HepG2 (cell line): ENCODE measurements around the gene AP2S1. TPM values are rescaled to one million over a fixed set of nuclear protein-coding genes. Genes with fewer than 3 reads are reported as not detected.

Experiments used
- ELF4 ChIP-seq: sonication (generic); formaldehyde crosslinking; IDR thresholded peaks from 2 replicates; pipeline ENCODE4 v1.5.0; 2020; ENCODE audit warnings: missing genetic modification reagents, mild to moderate bottlenecking, moderate library complexity, borderline replicate concordance
- ETV5 ChIP-seq: IDR thresholded peaks from 2 replicates; pipeline ENCODE4 v1.6.1; 2018; ENCODE audit warnings: missing biosample characterization, missing genetic modification reagents, inconsistent platforms, borderline replicate concordance
- ETV6 ChIP-seq: sonication (generic); formaldehyde crosslinking; conservative IDR thresholded peaks from 2 replicates; pipeline ENCODE4 v1.4.0; 2020; ENCODE audit warnings: missing genetic modification reagents
- HNF1B ChIP-seq: sonication (generic); formaldehyde crosslinking; IDR thresholded peaks from 2 replicates; pipeline ENCODE4 v1.5.1; 2020; ENCODE audit warnings: mild to moderate bottlenecking, moderate library complexity, missing genetic modification reagents
- IRX3 ChIP-seq: sonication (generic); formaldehyde crosslinking; IDR thresholded peaks from 2 replicates; pipeline ENCODE4 v1.8.1; 2023; ENCODE audit warnings: mild to moderate bottlenecking, low read depth, missing genetic modification reagents, borderline replicate concordance
- MTF2 ChIP-seq: sonication (generic); formaldehyde crosslinking; IDR thresholded peaks from 2 replicates; pipeline ENCODE4 v1.5.0; 2020; ENCODE audit warnings: missing genetic modification reagents, borderline replicate concordance
- RFX1 ChIP-seq: fragments of 450-650 bp; IDR thresholded peaks from 2 replicates; pipeline ENCODE4 v1.6.1; 2017
- SAP130 ChIP-seq: IDR thresholded peaks from 2 replicates; pipeline ENCODE4 v1.6.1; 2016; ENCODE audit warnings: low read depth
- SRSF9 ChIP-seq: fragments of 200-400 bp; formaldehyde crosslinking; IDR thresholded peaks from 2 replicates; pipeline ENCODE4 v1.6.1; 2018; ENCODE audit warnings: borderline replicate concordance, mild to moderate bottlenecking, low read depth, low read length; ENCODE audit not compliant: insufficient read depth, poor library complexity, severe bottlenecking
- TBL1XR1 ChIP-seq: fragments of 150-350 bp; IDR thresholded peaks from 2 replicates; pipeline ENCODE4 v1.6.1; 2014; ENCODE audit warnings: borderline replicate concordance, low read length; ENCODE audit not compliant: partially characterized antibody
- TFAP4 ChIP-seq: sonication (generic); IDR thresholded peaks from 2 replicates; pipeline ENCODE4 v1.6.1; 2016; ENCODE audit warnings: low read depth, borderline replicate concordance
- XRCC5 ChIP-seq: fragments of 200-400 bp; formaldehyde crosslinking; optimal IDR thresholded peaks from 2 replicates; pipeline ENCODE3; 2017; ENCODE audit warnings: mild to moderate bottlenecking, low read length
- ZBTB33 ChIP-seq: sonication (generic); formaldehyde crosslinking; IDR thresholded peaks from 2 replicates; pipeline ENCODE4 v1.4.0; 2020; ENCODE audit warnings: missing genetic modification reagents
- ZNF292 ChIP-seq: sonication (generic); formaldehyde crosslinking; IDR thresholded peaks from 2 replicates; pipeline ENCODE4 v1.8.1; 2022; ENCODE audit warnings: mild to moderate bottlenecking, low read depth, missing genetic modification reagents, borderline replicate concordance
- polyA plus RNA-seq, 8 experiments: library from polyadenylated mRNA; depleted of rRNA in 3 of 8; stranded (reverse) in 7 of 8; unstranded in 1 of 8; fragments of >200 nt; fragmentation: Illumina TruSeq in 4 of 8; extraction: Trizol in 4 of 8; gene quantifications; 2 replicates each; pipeline versions ENCODE4 v1.2.1 to v1.2.3, GENCODE V29; 2011 to 2016; ENCODE audit warnings: low read depth in 4 of 8, missing spikeins in 1 of 8, mixed read lengths in 1 of 8; ENCODE audit not compliant: insufficient read depth in 1 of 8
- total RNA-seq, 5 experiments: library from RNA; depleted of rRNA; stranded (reverse); fragments of >200 nt; fragmentation: Illumina TruSeq; extraction: Trizol; gene quantifications; 2 replicates each; pipeline ENCODE4 v1.2.3, GENCODE V29; 2016; ENCODE audit warnings: low read depth in 1 of 5
- TF ChIP-seq, protein P1 (sequence below): sonication (generic); formaldehyde crosslinking; IDR thresholded peaks from 2 replicates; pipeline ENCODE4 v1.5.1; 2020; ENCODE audit warnings: mild to moderate bottlenecking, missing genetic modification reagents, moderate library complexity
- TF ChIP-seq, protein P2 (sequence below): sonication (generic); formaldehyde crosslinking; IDR thresholded peaks from 2 replicates; pipeline ENCODE4 v1.4.0; 2020; ENCODE audit warnings: missing genetic modification reagents, low read depth, mild to moderate bottlenecking, borderline replicate concordance
- TF ChIP-seq, protein P3 (sequence below): sonication (generic); formaldehyde crosslinking; conservative IDR thresholded peaks from 2 replicates; pipeline ENCODE4 v1.4.0; 2020; ENCODE audit warnings: missing genetic modification reagents

The AP2S1 gene
- total and polyA plus RNA-seq, 2 of the 13 experiments (the other 11 are each of a cell fraction or from before 2014, with no cell fraction given) = 45.2 to 86.1 TPM

DNA sequence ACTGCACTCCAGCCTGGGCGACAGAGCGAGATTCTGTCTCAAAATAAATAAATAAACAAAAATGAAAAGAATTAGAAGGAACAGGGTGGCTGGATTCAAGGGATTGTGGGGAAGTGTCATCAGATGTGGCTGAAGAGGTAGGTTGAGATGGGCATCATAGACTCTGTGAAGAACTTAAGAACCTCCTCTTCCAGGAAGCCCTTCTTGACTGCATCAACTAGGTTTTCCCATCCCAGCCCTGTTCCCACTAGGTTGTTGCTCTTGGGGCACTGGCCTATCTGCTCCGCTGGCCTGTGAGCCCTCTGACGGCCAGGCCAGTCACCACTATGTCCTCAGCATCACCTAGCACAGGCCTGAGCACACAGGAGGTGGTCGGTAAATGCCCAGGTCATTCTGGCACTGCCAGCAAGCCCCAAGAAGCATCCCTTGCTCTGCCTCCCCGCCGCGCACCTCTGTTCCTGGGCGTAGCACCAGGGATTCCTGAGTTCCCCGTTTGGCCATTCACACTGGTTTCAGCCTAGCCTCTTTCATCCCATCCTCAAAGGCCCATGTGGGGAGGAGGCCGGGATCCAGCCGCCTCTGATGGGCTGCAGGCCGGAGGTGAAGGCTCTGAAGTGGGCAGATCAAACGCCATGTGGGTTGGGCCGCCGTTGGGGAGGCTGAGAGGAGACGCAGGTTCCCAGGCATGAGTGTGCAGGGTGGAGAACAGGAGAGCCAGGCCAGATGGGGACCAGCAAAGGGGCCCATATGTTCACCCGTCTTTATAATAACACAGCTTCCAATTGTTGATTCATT lies 34.6 kb downstream of the AP2S1 start (continued):
- TF ChIP-seq, protein P1, sequence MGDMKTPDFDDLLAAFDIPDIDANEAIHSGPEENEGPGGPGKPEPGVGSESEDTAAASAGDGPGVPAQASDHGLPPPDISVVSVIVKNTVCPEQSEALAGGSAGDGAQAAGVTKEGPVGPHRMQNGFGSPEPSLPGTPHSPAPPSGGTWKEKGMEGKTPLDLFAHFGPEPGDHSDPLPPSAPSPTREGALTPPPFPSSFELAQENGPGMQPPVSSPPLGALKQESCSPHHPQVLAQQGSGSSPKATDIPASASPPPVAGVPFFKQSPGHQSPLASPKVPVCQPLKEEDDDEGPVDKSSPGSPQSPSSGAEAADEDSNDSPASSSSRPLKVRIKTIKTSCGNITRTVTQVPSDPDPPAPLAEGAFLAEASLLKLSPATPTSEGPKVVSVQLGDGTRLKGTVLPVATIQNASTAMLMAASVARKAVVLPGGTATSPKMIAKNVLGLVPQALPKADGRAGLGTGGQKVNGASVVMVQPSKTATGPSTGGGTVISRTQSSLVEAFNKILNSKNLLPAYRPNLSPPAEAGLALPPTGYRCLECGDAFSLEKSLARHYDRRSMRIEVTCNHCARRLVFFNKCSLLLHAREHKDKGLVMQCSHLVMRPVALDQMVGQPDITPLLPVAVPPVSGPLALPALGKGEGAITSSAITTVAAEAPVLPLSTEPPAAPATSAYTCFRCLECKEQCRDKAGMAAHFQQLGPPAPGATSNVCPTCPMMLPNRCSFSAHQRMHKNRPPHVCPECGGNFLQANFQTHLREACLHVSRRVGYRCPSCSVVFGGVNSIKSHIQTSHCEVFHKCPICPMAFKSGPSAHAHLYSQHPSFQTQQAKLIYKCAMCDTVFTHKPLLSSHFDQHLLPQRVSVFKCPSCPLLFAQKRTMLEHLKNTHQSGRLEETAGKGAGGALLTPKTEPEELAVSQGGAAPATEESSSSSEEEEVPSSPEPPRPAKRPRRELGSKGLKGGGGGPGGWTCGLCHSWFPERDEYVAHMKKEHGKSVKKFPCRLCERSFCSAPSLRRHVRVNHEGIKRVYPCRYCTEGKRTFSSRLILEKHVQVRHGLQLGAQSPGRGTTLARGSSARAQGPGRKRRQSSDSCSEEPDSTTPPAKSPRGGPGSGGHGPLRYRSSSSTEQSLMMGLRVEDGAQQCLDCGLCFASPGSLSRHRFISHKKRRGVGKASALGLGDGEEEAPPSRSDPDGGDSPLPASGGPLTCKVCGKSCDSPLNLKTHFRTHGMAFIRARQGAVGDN = peak; percentile 42
- TF ChIP-seq ZBTB33 (CRISPR knock-in tag) (no peak), SRSF9 (no peak), HNF1B (0 out of 2 replicates have a peak, but pooled peaks have one; percentile 24), MTF2 (CRISPR knock-in tag) (no peak), ZNF292 (CRISPR knock-in tag) (no peak), TFAP4 (0 out of 2 replicates have a peak, but pooled peaks have one; percentile 28), ETV6 (CRISPR knock-in tag) (no peak), XRCC5 (peak; percentile 50), SAP130 (CRISPR knock-in tag) (peak; percentile 66), TBL1XR1 (no peak), ETV5 (peak; percentile 39; the same call in 1 of the 2 replicates), RFX1 (no peak), IRX3 (CRISPR knock-in tag) (no peak), ELF4 (no peak)
- TF ChIP-seq, protein P2, sequence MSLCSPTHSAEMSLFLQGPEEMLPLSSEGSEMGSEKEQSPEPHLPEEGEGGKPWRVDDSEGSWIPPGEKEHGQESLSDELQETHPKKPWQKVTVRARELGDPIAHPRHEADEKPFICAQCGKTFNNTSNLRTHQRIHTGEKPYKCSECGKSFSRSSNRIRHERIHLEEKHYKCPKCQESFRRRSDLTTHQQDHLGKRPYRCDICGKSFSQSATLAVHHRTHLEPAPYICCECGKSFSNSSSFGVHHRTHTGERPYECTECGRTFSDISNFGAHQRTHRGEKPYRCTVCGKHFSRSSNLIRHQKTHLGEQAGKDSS = no peak
- TF ChIP-seq, protein P3, sequence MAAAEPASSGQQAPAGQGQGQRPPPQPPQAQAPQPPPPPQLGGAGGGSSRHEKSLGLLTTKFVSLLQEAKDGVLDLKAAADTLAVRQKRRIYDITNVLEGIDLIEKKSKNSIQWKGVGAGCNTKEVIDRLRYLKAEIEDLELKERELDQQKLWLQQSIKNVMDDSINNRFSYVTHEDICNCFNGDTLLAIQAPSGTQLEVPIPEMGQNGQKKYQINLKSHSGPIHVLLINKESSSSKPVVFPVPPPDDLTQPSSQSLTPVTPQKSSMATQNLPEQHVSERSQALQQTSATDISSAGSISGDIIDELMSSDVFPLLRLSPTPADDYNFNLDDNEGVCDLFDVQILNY (CRISPR knock-in tag) = no peak
